Measurements from ENCODE around the gene MRTFB. TPM values are rescaled to one million over a fixed set of nuclear protein-coding genes. Genes with fewer than 3 reads are reported as not detected.

MRTFB gene
- total RNA-seq, 1 donor: 11.6 TPM

DNA sequence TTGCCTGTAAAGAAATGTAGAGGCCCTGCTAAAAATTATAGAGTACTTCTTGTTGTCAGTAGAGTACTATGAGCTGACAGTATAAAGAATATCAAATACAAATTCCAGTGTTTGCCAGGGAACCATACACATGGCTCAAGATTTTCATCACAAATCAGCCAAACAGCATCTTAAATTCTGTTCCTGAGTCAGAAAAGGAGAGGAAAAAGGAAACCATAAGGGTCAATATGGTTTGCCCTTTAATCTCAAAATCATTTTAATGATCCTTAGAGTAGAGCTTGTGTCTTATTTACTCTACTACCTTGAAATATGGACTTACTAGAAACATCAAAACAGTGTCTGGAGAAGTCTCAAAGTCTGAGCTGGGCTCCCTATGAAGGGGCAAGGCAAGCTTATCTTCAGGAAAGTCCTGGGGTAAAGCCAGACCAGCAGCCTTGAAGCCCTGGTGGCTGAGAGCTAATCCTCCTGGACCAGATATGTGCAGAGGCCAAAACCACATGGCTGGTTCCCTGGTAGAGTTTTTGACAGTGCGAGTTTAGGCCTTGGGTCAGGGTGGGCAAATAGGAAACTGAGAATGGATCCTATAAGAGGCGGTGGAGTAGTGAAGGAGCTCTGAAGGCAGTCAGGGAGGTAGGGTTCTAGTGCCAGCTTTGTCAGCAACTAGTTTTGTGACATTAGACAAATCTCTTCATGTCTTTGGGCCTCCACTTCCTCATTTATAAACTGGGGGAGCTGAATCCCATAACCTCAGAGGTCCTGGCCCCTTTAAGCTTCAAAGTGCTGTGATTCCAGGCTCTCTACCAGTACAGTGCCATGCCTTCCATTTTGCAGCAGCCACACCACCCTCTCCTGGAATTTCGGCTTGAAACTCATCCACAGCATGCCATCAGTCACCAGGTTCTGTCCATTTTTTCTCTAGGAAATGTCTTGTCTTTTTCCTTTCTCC, 38.9 kb downstream of the MRTFB start:
- no peak overlapping the region for H3K27ac ChIP-seq (ENCODE audit: low read depth, low read length)
- H4K20me1 ChIP-seq (ENCODE audit: insufficient read depth, low read length): peaks cover 16% of the 10 kb centered on the region

GRCh38 chr16:14110728-14111251, 39.7 kb downstream of the MRTFB start:
- H3K36me3 ChIP-seq (ENCODE audit: insufficient read depth, low read length): no peaks in the 10 kb centered on the region
- peak; percentile 27 for DNase-seq (ENCODE audit: insufficient read length, low spot score, missing footprints)
- H3K4me2 ChIP-seq (ENCODE audit: insufficient read depth, low read length): no peak overlapping the region
- no peak overlapping the region for H2AFZ ChIP-seq (ENCODE audit: low read length)
- TF ChIP-seq, protein P1, sequence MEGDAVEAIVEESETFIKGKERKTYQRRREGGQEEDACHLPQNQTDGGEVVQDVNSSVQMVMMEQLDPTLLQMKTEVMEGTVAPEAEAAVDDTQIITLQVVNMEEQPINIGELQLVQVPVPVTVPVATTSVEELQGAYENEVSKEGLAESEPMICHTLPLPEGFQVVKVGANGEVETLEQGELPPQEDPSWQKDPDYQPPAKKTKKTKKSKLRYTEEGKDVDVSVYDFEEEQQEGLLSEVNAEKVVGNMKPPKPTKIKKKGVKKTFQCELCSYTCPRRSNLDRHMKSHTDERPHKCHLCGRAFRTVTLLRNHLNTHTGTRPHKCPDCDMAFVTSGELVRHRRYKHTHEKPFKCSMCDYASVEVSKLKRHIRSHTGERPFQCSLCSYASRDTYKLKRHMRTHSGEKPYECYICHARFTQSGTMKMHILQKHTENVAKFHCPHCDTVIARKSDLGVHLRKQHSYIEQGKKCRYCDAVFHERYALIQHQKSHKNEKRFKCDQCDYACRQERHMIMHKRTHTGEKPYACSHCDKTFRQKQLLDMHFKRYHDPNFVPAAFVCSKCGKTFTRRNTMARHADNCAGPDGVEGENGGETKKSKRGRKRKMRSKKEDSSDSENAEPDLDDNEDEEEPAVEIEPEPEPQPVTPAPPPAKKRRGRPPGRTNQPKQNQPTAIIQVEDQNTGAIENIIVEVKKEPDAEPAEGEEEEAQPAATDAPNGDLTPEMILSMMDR (IDR thresholded peaks at IDR 0.05; ENCODE audit: extremely low read depth, low read depth, low read length): no peak
- peaks cover 13% of the 10 kb centered on the region for H3K4me1 ChIP-seq (ENCODE audit: insufficient read depth, low read length)
- no peaks in the 10 kb centered on the region for H3K9me3 ChIP-seq (ENCODE audit: low read depth, low read length)
- peaks cover 16% of the 10 kb centered on the region for H4K20me1 ChIP-seq (ENCODE audit: insufficient read depth, low read length)
- no peaks in the 10 kb centered on the region for H3K27me3 ChIP-seq (ENCODE audit: insufficient read depth, low read length)
- no peak overlapping the region for H3K4me3 ChIP-seq (ENCODE audit: insufficient read depth, low read length)
- peaks cover 7% of the 10 kb centered on the region for H3K79me2 ChIP-seq (ENCODE audit: insufficient read depth, low read length)
- no peak overlapping the region for H3K27ac ChIP-seq (ENCODE audit: low read depth, low read length)

More for the DNA sequence above, 38.9 kb downstream of the MRTFB start:
- H3K27me3 ChIP-seq (ENCODE audit: insufficient read depth, low read length): no peaks in the 10 kb centered on the region
- peaks cover 13% of the 10 kb centered on the region for H3K4me1 ChIP-seq (ENCODE audit: insufficient read depth, low read length)
- no peaks in the 10 kb centered on the region for H3K36me3 ChIP-seq (ENCODE audit: insufficient read depth, low read length)
- H3K79me2 ChIP-seq (ENCODE audit: insufficient read depth, low read length): peaks cover 7% of the 10 kb centered on the region
- peak; percentile 36 for DNase-seq (ENCODE audit: insufficient read length, low spot score, missing footprints)
- H3K9me3 ChIP-seq (ENCODE audit: low read depth, low read length): no peaks in the 10 kb centered on the region
- no peak overlapping the region for H3K4me2 ChIP-seq (ENCODE audit: insufficient read depth, low read length)
- H3K4me3 ChIP-seq (ENCODE audit: insufficient read depth, low read length): no peak overlapping the region
- TF ChIP-seq, protein P1 (IDR thresholded peaks at IDR 0.05; ENCODE audit: extremely low read depth, low read depth, low read length): no peak
- H2AFZ ChIP-seq (ENCODE audit: low read length): no peak overlapping the region

- Histone ChIP-seq H3K9me3 (ENCODE audit: low read depth, low read length) (no peaks in the 10 kb centered on the region), H3K27me3 (ENCODE audit: insufficient read depth, low read length) (no peaks in the 10 kb centered on the region), H2AFZ (ENCODE audit: low read length) (no peak overlapping the region), H3K4me1 (ENCODE audit: insufficient read depth, low read length) (peaks cover 13% of the 10 kb centered on the region), H3K79me2 (ENCODE audit: insufficient read depth, low read length) (peaks cover 4% of the 10 kb centered on the region), H3K4me3 (ENCODE audit: insufficient read depth, low read length) (no peak overlapping the region), H3K4me2 (ENCODE audit: insufficient read depth, low read length) (no peak overlapping the region), H4K20me1 (ENCODE audit: insufficient read depth, low read length) (peaks cover 13% of the 10 kb centered on the region), H3K36me3 (ENCODE audit: insufficient read depth, low read length) (no peaks in the 10 kb centered on the region), H3K27ac (ENCODE audit: low read depth, low read length) (no peak overlapping the region)
- DNase-seq (ENCODE audit: insufficient read length, low spot score, missing footprints): no peak
- TF ChIP-seq, protein P1 (IDR thresholded peaks at IDR 0.05; ENCODE audit: extremely low read depth, low read depth, low read length): no peak
Observed at GRCh38 chr16:14111713-14112538, 40.8 kb downstream of the MRTFB start.

All from osteoblast (primary cell).